OCI-LY7 (cell line): ENCODE results near the gene SLC25A30. TPM values are rescaled to one million over a fixed set of nuclear protein-coding genes. Genes with fewer than 3 reads are reported as not detected.

Experiments
- BruUV-seq: library from RNA; stranded (reverse); fragments of 400-500 nt; replicated peaks from 2 replicates; lab custom pipeline; 2021; lab: Mats Ljungman, UMichigan
- CTCF ChIA-PET: fragments of 300-600 bp; sonication (Branson Sonifier 250); formaldehyde crosslinking; loops from one replicate; lab custom pipeline; 2022; ENCODE audit warnings: antibody characterized with exemption; ENCODE audit not compliant: unreplicated experiment; lab: Charles Lee
- POLR2A ChIA-PET: fragments of 300-600 bp; sonication (Branson Sonifier 250); formaldehyde crosslinking; loops from one replicate; lab custom pipeline; 2022; ENCODE audit warnings: antibody characterized with exemption; lab: Charles Lee
- DNase-seq: peaks from one replicate; pipeline ENCODE4 v3.0.0-alpha.2; 2015; ENCODE audit warnings: low spot score
- H2AFZ ChIP-seq: fragments of 200-600 bp; sonication (generic), shearing (Covaris generic); 2 replicates; pipeline ENCODE4 v1.6.1; 2014; ENCODE audit warnings: mild to moderate bottlenecking, antibody characterized with exemption, low read length, moderate library complexity
- H3K27ac ChIP-seq: fragments of 200-600 bp; sonication (generic); 2 replicates; pipeline ENCODE4 v1.5.1; 2014; ENCODE audit warnings: mixed run types, low read depth, mild to moderate bottlenecking, moderate library complexity, low read length, inconsistent platforms; ENCODE audit not compliant: poor library complexity, severe bottlenecking
- H3K36me3 ChIP-seq: fragments of 200-600 bp; sonication (generic); 2 replicates; pipeline ENCODE4 v1.6.1; 2014; ENCODE audit warnings: mild to moderate bottlenecking, antibody characterized with exemption, low read length, moderate library complexity, mixed read lengths; ENCODE audit not compliant: insufficient read depth
- H3K4me1 ChIP-seq: fragments of 200-600 bp; sonication (generic); 2 replicates; pipeline ENCODE4 v1.5.1; 2014; ENCODE audit warnings: mild to moderate bottlenecking, low read length; ENCODE audit not compliant: insufficient read depth, poor library complexity, severe bottlenecking
- H3K4me2 ChIP-seq: fragments of 200-600 bp; sonication (generic); 2 replicates; pipeline ENCODE4 v1.6.1; 2014; ENCODE audit warnings: mild to moderate bottlenecking, low read length
- H3K4me3 ChIP-seq: fragments of 200-600 bp; sonication (generic); 2 replicates; pipeline ENCODE4 v1.5.1; 2014; ENCODE audit warnings: mild to moderate bottlenecking, low read depth, low read length; ENCODE audit not compliant: poor library complexity, severe bottlenecking
- H3K79me2 ChIP-seq: fragments of 200-600 bp; sonication (generic); 2 replicates; pipeline ENCODE4 v1.6.1; 2016; ENCODE audit warnings: low read depth, mild to moderate bottlenecking, low read length, moderate library complexity, mixed read lengths; ENCODE audit not compliant: insufficient read depth
- H3K9me2 ChIP-seq: fragments of 200-600 bp; sonication (generic); 2 replicates; pipeline ENCODE4 v1.6.1; 2016; ENCODE audit warnings: mild to moderate bottlenecking, low read length, mixed read lengths; ENCODE audit not compliant: insufficient read depth
- H3K9me3 ChIP-seq: fragments of 200-600 bp; sonication (generic); 2 replicates; pipeline ENCODE4 v1.6.1; 2014; ENCODE audit warnings: mild to moderate bottlenecking, mixed run types, low read length, mixed read lengths
- H4K20me1 ChIP-seq: fragments of 200-600 bp; sonication (generic); 2 replicates; pipeline ENCODE4 v1.6.1; 2014; ENCODE audit warnings: mild to moderate bottlenecking, antibody characterized with exemption, low read length, moderate library complexity, mixed read lengths; ENCODE audit not compliant: insufficient read depth
- CTCF ChIP-seq: fragments of 200-600 bp; sonication (generic); conservative IDR thresholded peaks from 2 replicates; pipeline ENCODE4 v1.5.1; 2014; ENCODE audit warnings: mild to moderate bottlenecking, antibody characterized with exemption, low read length, moderate library complexity, mixed read lengths
- EZH2phosphoT487 ChIP-seq: fragments of 200-600 bp; sonication (generic); IDR thresholded peaks from 2 replicates; pipeline ENCODE4 v1.6.1; 2018; ENCODE audit warnings: low read depth, borderline replicate concordance, mild to moderate bottlenecking, mixed run types, antibody characterized with exemption, low read length, moderate library complexity, mixed read lengths
- intact Hi-C: fragments of 100-400 bp; cut with micrococcal nuclease; formaldehyde crosslinking; loops from one replicate; pipeline ENCODE4 v1.10.0; 2022; ENCODE audit not compliant: unreplicated experiment
- total RNA-seq, 2 experiments: library from RNA; depleted of rRNA in 1 of 2; stranded (reverse); fragments of >200 nt in 1 of 2; shearing (Covaris generic) in 1 of 2; gene quantifications; 2 replicates each; pipeline ENCODE4 v1.2.3, GENCODE V29; 2014 to 2022

Gene SLC25A30
- total RNA-seq, 2 experiments from 2014 or later: 0.78 to 1.5 TPM

DNA sequence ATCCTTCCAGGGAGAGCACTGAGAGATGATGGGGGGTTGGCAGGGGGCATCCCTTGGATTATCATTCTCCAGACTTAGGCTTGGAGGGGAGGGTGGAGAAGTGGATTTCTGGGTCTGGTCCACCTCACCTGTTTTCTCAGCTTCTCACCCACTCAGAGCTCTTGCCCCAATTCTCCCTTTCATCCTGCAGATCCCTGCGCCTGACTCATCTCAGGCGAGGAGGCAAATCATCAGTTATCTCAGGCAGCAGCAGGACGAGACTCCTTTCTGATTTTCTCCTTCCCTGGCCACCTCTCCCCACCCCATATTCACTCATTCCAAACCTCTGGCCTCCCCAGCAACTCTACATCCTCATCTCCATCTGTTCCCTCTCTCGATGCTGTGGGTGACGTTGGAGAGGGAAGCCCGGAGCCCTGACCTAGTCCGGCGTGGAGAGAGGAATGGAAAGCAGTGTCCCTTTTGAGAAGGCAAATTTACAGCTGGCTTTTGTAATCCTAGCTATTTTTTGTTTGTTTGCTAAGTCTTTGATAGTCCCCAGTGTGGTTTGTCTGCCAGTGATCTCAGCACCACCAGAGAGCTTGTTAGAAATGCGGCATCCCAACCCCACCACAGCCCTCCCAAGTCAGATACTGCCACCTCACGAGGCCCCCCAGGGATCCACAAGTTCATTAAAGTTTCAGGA, 53.2 kb downstream of the SLC25A30 start:
- TF ChIP-seq EZH2phosphoT487: no peak
- no peak for TF ChIP-seq CTCF
- no TSS peak for BruUV-seq
- H3K27ac ChIP-seq: no peak overlapping the region
- no peak for DNase-seq
- POLR2A ChIA-PET: interaction anchor here (0.7 kb wide), 1 partner anchor 97 kb away, joined by 10 read pairs; no protein-coding TSS in a partner anchor
- H3K4me2 ChIP-seq: no peak overlapping the region
- H2AFZ ChIP-seq: no peak overlapping the region
- CTCF ChIA-PET: no interaction called here
- H4K20me1 ChIP-seq: no peaks in the 10 kb centered on the region
- no peak overlapping the region for H3K4me3 ChIP-seq
- peaks cover 24% of the 10 kb centered on the region for H3K36me3 ChIP-seq
- intact Hi-C loops: no loop called here
- H3K4me1 ChIP-seq: peaks cover 18% of the 10 kb centered on the region
- no peaks in the 10 kb centered on the region for H3K79me2 ChIP-seq
- no peaks in the 10 kb centered on the region for H3K9me2 ChIP-seq
- H3K9me3 ChIP-seq: peaks cover 15% of the 10 kb centered on the region

DNA sequence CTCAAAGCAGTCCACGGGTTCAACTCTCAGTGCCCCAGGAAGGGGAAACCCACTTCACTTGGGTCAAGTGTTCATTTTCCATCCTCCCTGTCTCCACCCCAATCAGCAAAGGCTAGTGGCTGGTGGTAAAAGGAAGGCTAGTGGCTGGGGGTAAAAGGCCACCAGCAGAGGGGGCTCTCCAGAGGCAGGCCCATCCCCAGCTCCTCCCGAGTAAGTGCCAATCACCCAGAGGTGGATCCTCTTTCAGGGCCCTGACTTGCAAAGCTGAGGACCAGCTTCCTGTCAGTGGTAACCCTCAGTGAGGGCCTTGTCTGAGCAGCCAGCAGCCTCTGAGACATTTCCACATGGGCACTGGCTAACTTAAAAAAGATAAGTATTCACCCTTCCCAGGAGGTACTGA, 55.2 kb downstream of the SLC25A30 start:
- CTCF ChIA-PET: no interaction called here
- POLR2A ChIA-PET: no interaction called here
- no peak overlapping the region for H2AFZ ChIP-seq

More for the DNA sequence above, 55.2 kb downstream of the SLC25A30 start:
- peaks cover 12% of the 10 kb centered on the region for H3K4me1 ChIP-seq
- H3K4me2 ChIP-seq: no peak overlapping the region
- TF ChIP-seq CTCF (peak; percentile 48), EZH2phosphoT487 (no peak)
- DNase-seq: peak; percentile 10
- no peak overlapping the region for H3K27ac ChIP-seq
- H3K79me2 ChIP-seq: no peaks in the 10 kb centered on the region
- H3K9me2 ChIP-seq: no peaks in the 10 kb centered on the region
- peaks cover 15% of the 10 kb centered on the region for H3K9me3 ChIP-seq
- intact Hi-C loops: no loop called here
- no TSS peak for BruUV-seq
- H3K36me3 ChIP-seq: peaks cover 29% of the 10 kb centered on the region
- H4K20me1 ChIP-seq: no peaks in the 10 kb centered on the region
- no peak overlapping the region for H3K4me3 ChIP-seq
